A673 (cell line): ENCODE data around the gene ANKRD12. TPM values are rescaled to one million over a fixed set of nuclear protein-coding genes. Genes with fewer than 3 reads are reported as not detected.

ENCODE experiments used
- BruUV-seq: library from RNA; stranded (reverse); fragments of 400-500 nt; replicated peaks from 2 replicates; lab custom pipeline; 2021; lab: Mats Ljungman, UMichigan
- CTCF ChIA-PET: fragments of 300-600 bp; sonication (Branson Sonifier 250); formaldehyde crosslinking; loops from one replicate; lab custom pipeline; 2022; ENCODE audit warnings: antibody characterized with exemption; lab: Charles Lee
- POLR2A ChIA-PET: fragments of 300-600 bp; sonication (Branson Sonifier 250); formaldehyde crosslinking; loops from one replicate; lab custom pipeline; 2022; ENCODE audit warnings: antibody characterized with exemption; ENCODE audit not compliant: low non-redundant PET; lab: Charles Lee
- DNase-seq: peaks from one replicate; pipeline ENCODE4 v3.0.0-alpha.2; 2015; ENCODE audit warnings: low spot score
- H3K27ac ChIP-seq: fragments of 200-600 bp; sonication (generic); 2 replicates; pipeline ENCODE4 v1.5.1; 2016; ENCODE audit warnings: mixed run types, low read depth, mild to moderate bottlenecking, mixed read lengths, antibody characterized with exemption, low read length; ENCODE audit not compliant: poor library complexity, severe bottlenecking
- H3K27me3 ChIP-seq: fragments of 200-600 bp; sonication (generic); replicated peaks from 2 replicates; pipeline ENCODE4 v1.6.1; 2017; ENCODE audit warnings: mixed run types, low read depth, mild to moderate bottlenecking, mixed read lengths, antibody characterized with exemption, low read length; ENCODE audit not compliant: insufficient read depth, poor library complexity
- H3K36me3 ChIP-seq: fragments of 200-600 bp; sonication (generic); 2 replicates; pipeline ENCODE4 v1.6.1; 2016; ENCODE audit warnings: mixed run types, mild to moderate bottlenecking, mixed read lengths, antibody characterized with exemption, low read length; ENCODE audit not compliant: insufficient read depth, poor library complexity, severe bottlenecking
- H3K4me1 ChIP-seq: fragments of 200-600 bp; sonication (generic); 2 replicates; pipeline ENCODE4 v1.6.1; 2017; ENCODE audit warnings: mixed run types, mild to moderate bottlenecking, mixed read lengths, antibody characterized with exemption, low read length; ENCODE audit not compliant: insufficient read depth, poor library complexity, severe bottlenecking
- H3K4me3 ChIP-seq: fragments of 200-600 bp; sonication (generic); 2 replicates; pipeline ENCODE4 v1.5.1; 2016; ENCODE audit warnings: low read depth, mixed run types, mild to moderate bottlenecking, mixed read lengths, low read length; ENCODE audit not compliant: poor library complexity, severe bottlenecking
- H3K9me3 ChIP-seq: fragments of 200-600 bp; sonication (generic); 2 replicates; pipeline ENCODE4 v1.6.1; 2016; ENCODE audit warnings: mixed run types, low read depth, mild to moderate bottlenecking, mixed read lengths, antibody characterized with exemption, low read length; ENCODE audit not compliant: poor library complexity, severe bottlenecking
- EZH2 ChIP-seq: fragments of 200-600 bp; sonication (generic); IDR thresholded peaks from 2 replicates; pipeline ENCODE4 v1.6.1; 2017; ENCODE audit warnings: borderline replicate concordance, low read depth, mild to moderate bottlenecking, mixed read lengths, antibody characterized with exemption, low read length; ENCODE audit not compliant: poor library complexity, severe bottlenecking
- intact Hi-C: fragments of 100-400 bp; cut with micrococcal nuclease; formaldehyde crosslinking; loops from one replicate; pipeline ENCODE4 v1.10.0; 2022; ENCODE audit not compliant: unreplicated experiment
- total RNA-seq: library from RNA; stranded (reverse); gene quantifications from 2 replicates; pipeline ENCODE4 v1.2.3, GENCODE V29; 2021
- TF ChIP-seq, protein P1 (sequence below): fragments of 300-800, 200-600 bp; sonication (generic); conservative IDR thresholded peaks from 2 replicates; pipeline ENCODE4 v1.5.1; 2017; ENCODE audit warnings: low read depth, mild to moderate bottlenecking, antibody characterized with exemption, low read length, moderate library complexity, mixed read lengths

ANKRD12 gene
- total RNA-seq, 1 experiment from 2014 or later: 24.2 TPM

DNA sequence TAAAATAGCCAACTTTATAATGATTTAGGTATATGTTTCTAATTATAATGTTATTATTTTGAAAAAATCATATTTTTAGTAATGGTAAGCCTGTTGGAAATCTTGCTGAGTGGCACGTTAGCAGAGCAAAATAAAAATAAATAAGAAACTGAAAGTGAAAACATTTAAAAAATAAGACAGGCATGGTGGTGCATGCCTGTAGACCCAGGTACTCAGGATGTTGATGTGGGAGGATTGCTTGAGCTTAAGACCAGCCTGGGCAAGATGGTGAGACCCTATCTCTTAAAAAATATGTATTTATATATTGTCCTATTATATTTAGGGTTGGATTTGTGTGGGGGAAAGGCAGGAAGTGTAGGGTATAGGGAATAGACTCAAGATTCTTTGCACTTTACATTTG, 15.8 kb upstream of the ANKRD12 start:
- no peaks in the 10 kb centered on the region for H3K9me3 ChIP-seq
- ChIA-PET CTCF (no interaction called here), POLR2A (no interaction called here)
- no peak overlapping the region for H3K4me3 ChIP-seq
- H3K4me1 ChIP-seq: peaks cover 42% of the 10 kb centered on the region
- intact Hi-C loops: no loop called here
- no peak for DNase-seq
- H3K36me3 ChIP-seq: peaks cover 51% of the 10 kb centered on the region
- no peaks in the 10 kb centered on the region for H3K27me3 ChIP-seq
- BruUV-seq: no TSS peak
- no peak overlapping the region for H3K27ac ChIP-seq
- no peak for TF ChIP-seq EZH2
- TF ChIP-seq, protein P1, sequence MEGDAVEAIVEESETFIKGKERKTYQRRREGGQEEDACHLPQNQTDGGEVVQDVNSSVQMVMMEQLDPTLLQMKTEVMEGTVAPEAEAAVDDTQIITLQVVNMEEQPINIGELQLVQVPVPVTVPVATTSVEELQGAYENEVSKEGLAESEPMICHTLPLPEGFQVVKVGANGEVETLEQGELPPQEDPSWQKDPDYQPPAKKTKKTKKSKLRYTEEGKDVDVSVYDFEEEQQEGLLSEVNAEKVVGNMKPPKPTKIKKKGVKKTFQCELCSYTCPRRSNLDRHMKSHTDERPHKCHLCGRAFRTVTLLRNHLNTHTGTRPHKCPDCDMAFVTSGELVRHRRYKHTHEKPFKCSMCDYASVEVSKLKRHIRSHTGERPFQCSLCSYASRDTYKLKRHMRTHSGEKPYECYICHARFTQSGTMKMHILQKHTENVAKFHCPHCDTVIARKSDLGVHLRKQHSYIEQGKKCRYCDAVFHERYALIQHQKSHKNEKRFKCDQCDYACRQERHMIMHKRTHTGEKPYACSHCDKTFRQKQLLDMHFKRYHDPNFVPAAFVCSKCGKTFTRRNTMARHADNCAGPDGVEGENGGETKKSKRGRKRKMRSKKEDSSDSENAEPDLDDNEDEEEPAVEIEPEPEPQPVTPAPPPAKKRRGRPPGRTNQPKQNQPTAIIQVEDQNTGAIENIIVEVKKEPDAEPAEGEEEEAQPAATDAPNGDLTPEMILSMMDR: no peak

DNA sequence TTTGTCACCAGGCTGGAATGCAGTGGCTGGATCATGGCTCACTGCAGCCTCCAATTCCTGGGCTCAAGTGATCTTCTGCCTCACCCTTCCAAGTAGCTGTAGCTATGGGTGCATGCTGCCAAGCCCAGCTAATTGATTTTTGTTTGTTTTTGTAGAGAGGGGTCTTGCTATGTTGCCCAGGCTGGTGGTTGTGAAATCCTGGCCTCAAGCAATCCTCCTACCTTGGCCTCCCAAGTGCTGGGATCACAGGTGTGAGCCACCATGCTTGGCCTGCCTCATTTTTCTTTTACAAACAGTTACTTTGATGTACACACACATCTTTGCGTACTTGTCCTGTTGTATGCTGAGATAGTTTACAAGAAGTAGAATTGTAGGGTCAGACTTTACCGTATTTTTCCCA, 13.1 kb upstream of the ANKRD12 start:
- H3K27me3 ChIP-seq: no peaks in the 10 kb centered on the region
- H3K9me3 ChIP-seq: no peaks in the 10 kb centered on the region
- POLR2A ChIA-PET: no interaction called here
- no peak for TF ChIP-seq EZH2
- TF ChIP-seq, protein P1: no peak
- H3K4me3 ChIP-seq: no peak overlapping the region
- CTCF ChIA-PET: interaction anchor here (0.7 kb wide), 1 partner anchor 176 kb away, joined by 3 read pairs; no protein-coding TSS in a partner anchor
- DNase-seq: no peak
- no TSS peak for BruUV-seq
- intact Hi-C loops: no loop called here
- H3K27ac ChIP-seq: no peak overlapping the region
- peaks cover 18% of the 10 kb centered on the region for H3K4me1 ChIP-seq
- H3K36me3 ChIP-seq: peaks cover 78% of the 10 kb centered on the region

DNA sequence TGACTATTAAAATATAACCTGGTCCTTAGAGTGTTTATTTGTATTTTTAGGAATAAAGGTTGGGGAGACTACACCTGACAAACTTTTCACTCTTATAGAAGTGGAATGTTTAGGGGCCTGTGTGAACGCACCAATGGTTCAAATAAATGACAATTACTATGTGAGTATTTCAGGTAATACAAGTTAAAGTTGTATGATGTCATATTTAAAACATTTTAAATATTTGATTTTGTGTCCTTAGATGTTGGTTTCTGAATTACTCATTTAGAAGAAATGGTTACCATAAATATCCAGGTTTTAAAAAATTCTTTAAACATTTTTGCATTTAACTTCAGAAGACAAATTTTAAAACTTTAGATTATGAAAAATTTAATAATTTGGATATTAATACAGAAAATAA, 11.8 kb upstream of the ANKRD12 start:
- ChIA-PET CTCF (no interaction called here), POLR2A (no interaction called here)
- no peaks in the 10 kb centered on the region for H3K9me3 ChIP-seq
- BruUV-seq: no TSS peak
- intact Hi-C loops: no loop called here
- H3K4me1 ChIP-seq: peaks cover 5% of the 10 kb centered on the region
- peaks cover 87% of the 10 kb centered on the region for H3K36me3 ChIP-seq
- no peak for TF ChIP-seq EZH2
- no peaks in the 10 kb centered on the region for H3K27me3 ChIP-seq
- no peak overlapping the region for H3K27ac ChIP-seq
- no peak for DNase-seq
- no peak overlapping the region for H3K4me3 ChIP-seq

GRCh38 chr18:9126337-9126736, 10.2 kb upstream of the ANKRD12 start:
- H3K4me1 ChIP-seq: peaks cover 4% of the 10 kb centered on the region
- intact Hi-C loops: no loop called here
- DNase-seq: no peak
- peaks cover 86% of the 10 kb centered on the region for H3K36me3 ChIP-seq
- no TSS peak for BruUV-seq
- CTCF ChIA-PET: no interaction called here
- no peaks in the 10 kb centered on the region for H3K9me3 ChIP-seq
- no peaks in the 10 kb centered on the region for H3K27me3 ChIP-seq
- no peak for TF ChIP-seq EZH2
- TF ChIP-seq, protein P1: no peak
- H3K27ac ChIP-seq: no peak overlapping the region
- POLR2A ChIA-PET: no interaction called here
- no peak overlapping the region for H3K4me3 ChIP-seq
